NCI-H524 (cell line): Measurements from ENCODE around the gene CLSTN2.
A peak's percentile ranks its signal among the peaks of the same experiment; 100 is the strongest.

ENCODE experiments used
- DNase-seq, 2 experiments: peaks; one replicate each; lab custom pipeline; 2025; lab: John Stamatoyannopoulos, UW

CLSTN2 gene

DNA sequence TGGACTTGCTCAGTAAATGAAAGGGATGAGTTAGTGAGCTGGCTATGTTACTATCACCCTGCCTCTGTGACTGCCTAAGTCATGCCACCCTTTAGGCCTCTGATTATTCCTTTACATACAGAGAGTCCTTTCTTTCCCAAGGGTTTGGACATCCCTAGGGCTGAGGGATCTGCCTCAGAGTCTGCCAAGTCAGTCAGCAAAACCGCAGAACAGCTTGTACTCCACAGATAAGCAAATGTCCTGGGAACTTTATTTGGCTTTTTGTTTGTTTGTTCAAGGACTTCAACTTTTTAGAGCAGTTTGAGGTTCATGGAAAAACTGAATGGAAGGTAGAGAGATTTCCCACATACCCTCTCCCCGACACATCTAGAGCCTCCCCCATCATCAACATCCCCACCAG lies 660.3 kb downstream of the CLSTN2 start:
- DNase-seq: no peak

GRCh38 chr3:140597364-140597763 lies 662.4 kb downstream of the CLSTN2 start:
- no peak for DNase-seq

DNA sequence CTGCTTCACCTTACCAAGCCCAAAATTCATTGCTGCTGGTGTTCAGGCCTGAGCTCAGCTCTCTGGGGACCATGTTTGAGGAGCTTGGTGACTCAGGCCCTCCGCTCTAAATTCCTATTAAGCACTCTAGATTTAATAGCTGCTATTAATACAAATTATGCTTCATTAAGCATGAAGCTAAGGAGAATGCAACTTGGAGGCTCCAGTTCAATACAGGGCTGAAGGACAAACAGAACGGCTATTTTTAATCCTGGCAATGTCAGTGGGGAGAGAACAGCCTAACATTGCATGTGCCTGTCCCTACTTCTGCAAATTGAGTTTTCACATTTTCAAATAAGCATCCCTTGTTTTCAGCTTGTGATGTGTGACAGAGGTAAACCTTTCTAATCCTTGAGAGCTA lies 662.8 kb downstream of the CLSTN2 start:
- DNase-seq: peak in 1 of 2 experiments; percentile 24

DNA sequence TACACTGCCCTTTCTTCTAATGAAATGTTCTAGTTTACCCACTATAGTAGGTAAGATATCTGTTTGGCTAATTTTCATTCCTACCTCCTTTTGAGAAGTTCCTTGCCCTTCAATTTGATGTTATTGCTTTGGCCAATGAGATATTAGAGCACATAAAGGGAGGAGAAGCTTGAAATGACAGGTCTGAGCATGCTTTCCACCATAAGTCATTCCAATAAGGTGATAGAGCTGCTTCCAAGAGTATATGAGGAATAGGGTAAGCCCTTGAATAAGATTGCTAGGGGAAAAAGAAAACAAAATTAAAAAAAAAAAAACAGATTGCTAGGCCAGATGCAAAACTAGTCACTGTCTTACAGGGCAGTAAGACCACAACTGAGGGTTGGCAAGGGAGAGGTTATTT lies 664.0 kb downstream of the CLSTN2 start:
- no peak for DNase-seq

GRCh38 chr3:140599496-140599895 lies 664.5 kb downstream of the CLSTN2 start:
- no peak for DNase-seq

GRCh38 chr3:140601881-140602280 lies 666.9 kb downstream of the CLSTN2 start:
- no peak for DNase-seq

- DNase-seq: no peak
These were observed 667.8 kb downstream of the CLSTN2 start for GRCh38 chr3:140602781-140603180.

GRCh38 chr3:140603766-140604165 lies 668.8 kb downstream of the CLSTN2 start:
- no peak for DNase-seq

DNA sequence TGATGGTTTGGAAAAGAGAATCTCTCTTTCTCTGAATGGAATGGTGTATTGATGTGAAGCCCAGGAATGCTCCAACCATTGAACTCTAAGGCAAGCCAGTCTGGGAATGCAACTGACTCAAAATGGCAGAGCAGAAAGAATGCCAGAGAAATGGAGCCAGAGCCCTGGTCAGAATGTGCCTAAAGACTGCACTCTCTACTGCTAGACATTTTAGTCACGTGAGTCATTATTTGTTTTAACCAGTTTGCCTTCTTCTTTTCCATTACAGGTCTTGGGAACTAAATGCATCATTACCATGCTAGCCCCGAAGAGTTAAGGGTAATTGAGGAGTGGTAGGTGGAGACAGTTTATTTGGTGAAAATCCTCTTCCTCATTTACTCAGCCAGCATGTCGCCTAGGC lies 675.6 kb downstream of the CLSTN2 start:
- DNase-seq: no peak

DNA sequence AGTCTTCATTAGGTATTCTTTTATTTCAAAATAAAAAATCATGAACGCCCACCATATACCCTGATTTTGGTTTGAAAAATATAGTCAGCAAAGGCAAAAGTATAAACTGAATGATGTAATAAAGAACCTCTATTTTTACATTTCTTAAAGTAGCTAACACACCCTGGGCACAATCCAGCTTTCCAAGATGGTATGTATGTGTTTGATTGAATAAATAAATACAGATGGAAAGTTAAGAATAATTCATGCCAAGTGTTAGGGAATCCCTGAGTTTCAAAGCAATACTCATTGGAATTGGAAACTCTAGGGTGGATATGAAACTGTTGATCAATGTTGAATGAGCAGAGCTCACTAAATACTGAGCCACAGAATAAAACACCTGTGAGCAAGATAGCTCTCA lies 679.0 kb downstream of the CLSTN2 start:
- no peak for DNase-seq

- DNase-seq: no peak
These were observed 682.1 kb downstream of the CLSTN2 start for GRCh38 chr3:140617135-140617534.

DNA sequence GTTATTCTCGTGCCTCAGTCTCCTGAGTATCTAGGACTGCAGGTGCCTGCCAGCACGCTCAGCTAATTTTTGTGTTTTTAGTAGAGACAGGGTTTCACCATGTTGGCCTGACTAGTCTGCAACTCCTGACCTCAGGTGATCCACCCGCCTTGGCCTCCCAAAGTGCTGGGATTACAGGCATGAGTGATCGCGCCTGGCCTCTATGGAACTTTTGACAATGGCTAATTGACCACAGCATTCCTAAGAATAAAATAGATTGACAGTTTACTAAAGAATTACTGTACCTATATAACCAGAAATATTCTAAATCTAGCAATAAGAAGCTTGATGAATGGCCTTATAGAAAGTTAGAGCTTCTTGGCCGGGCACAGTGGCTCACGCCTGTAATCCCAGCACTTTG lies 691.9 kb downstream of the CLSTN2 start:
- no peak for DNase-seq
